ENCODE results near the gene LSM12.

LSM12 gene

DNA sequence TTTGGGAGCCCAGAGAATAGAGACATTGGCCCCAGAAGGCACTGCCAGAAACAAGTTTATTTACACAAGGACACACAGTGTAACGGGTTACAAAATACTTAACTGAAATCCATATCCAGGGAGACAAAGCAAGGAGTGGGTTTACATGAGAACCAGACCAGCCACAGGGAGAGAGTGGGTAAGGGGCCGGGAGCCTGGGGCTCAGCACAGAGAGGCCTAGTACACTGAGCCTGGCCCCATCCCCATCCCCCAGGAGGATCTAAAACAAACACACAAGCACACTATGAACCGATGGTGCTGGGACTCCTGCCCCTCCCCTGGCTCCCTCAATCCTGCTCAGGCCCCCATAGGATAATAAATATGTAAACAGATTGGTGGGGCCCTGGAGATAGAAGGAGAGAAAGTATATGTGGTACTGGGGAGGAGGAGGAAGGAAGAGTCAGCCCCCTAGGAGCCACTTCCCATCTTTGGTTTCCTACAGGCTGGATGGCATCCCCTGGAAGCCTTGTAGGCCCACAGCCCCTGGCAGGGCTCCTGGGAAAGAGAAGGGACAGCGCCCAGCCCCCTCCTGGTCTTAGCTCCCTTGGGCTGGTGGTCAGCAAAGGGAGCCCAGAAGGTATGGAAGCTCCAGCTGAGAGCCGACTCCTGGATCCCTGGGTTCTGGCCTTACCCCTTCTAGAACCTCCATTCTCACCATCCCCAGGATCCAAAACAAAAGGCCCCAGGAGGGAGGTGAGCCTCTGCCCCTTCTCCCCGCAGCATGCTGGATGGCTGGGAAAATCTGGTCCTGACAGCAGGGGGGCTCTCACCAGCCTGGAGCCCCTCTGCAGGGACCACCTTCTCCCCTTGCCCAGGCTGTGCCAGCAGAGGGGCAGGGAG, 10.5 kb upstream of the LSM12 start:
- H3K36me3 ChIP-seq (ENCODE audit: control insufficient read depth, low read length): peaks cover 52% of the 10 kb centered on the region
- no peak overlapping the region for H3K4me2 ChIP-seq (ENCODE audit: low read length)
- no peak overlapping the region for H3K4me3 ChIP-seq (ENCODE audit: low read length)
- peaks cover 19% of the 10 kb centered on the region for H3K79me2 ChIP-seq (ENCODE audit: control insufficient read depth, low read length)
- H3K9me3 ChIP-seq (ENCODE audit: control insufficient read depth, insufficient read depth, low read length): no peaks in the 10 kb centered on the region
- H3F3A ChIP-seq (ENCODE audit: control insufficient read depth, insufficient read depth): no peaks in the 10 kb centered on the region
- H3K4me1 ChIP-seq (ENCODE audit: control insufficient read depth, low read length): peaks cover 16% of the 10 kb centered on the region
- no peak for TF ChIP-seq EZH2phosphoT487 (IDR thresholded peaks at IDR 0.05; ENCODE audit: borderline replicate concordance, low read length)
- TF ChIP-seq, protein P1, sequence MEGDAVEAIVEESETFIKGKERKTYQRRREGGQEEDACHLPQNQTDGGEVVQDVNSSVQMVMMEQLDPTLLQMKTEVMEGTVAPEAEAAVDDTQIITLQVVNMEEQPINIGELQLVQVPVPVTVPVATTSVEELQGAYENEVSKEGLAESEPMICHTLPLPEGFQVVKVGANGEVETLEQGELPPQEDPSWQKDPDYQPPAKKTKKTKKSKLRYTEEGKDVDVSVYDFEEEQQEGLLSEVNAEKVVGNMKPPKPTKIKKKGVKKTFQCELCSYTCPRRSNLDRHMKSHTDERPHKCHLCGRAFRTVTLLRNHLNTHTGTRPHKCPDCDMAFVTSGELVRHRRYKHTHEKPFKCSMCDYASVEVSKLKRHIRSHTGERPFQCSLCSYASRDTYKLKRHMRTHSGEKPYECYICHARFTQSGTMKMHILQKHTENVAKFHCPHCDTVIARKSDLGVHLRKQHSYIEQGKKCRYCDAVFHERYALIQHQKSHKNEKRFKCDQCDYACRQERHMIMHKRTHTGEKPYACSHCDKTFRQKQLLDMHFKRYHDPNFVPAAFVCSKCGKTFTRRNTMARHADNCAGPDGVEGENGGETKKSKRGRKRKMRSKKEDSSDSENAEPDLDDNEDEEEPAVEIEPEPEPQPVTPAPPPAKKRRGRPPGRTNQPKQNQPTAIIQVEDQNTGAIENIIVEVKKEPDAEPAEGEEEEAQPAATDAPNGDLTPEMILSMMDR (IDR thresholded peaks at IDR 0.05; ENCODE audit: low read depth, low read length, poor library complexity, severe bottlenecking): no peak
- H3K9me2 ChIP-seq (replicated peaks; ENCODE audit: control insufficient read depth, low read length): no peaks in the 10 kb centered on the region
- H3K27me3 ChIP-seq (ENCODE audit: control insufficient read depth, low read length): no peaks in the 10 kb centered on the region
- H4K20me1 ChIP-seq (ENCODE audit: control insufficient read depth, insufficient read depth, low read depth, low read length): no peaks in the 10 kb centered on the region
- H3K27ac ChIP-seq (ENCODE audit: low read depth, low read length): no peak overlapping the region

DNA sequence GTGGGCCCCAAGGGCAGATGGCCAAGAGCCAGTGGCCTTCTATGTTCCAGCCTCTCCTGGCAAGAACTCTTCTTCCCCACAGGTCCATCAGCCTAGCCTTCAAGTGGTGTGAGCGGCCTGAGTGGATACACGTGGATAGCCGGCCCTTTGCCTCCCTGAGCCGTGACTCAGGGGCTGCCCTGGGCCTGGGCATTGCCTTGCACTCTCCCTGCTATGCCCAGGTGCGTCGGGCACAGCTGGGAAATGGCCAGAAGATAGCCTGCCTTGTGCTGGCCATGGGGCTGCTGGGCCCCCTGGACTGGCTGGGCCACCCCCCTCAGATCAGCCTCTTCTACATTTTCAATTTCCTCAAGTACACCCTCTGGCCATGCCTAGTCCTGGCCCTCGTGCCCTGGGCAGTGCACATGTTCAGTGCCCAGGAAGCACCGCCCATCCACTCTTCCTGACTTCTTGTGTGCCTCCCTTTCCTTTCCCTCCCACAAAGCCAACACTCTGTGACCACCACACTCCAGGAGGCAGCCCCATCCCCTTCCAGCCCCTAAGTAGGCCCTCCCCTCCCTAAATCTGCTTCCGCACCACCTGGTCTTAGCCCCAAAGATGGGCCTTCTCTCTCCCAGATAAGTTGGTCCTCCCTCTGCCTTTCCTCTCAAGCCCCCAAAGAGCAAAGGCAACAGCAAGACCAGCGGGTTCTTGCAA, 9.3 kb upstream of the LSM12 start:
- TF ChIP-seq EZH2phosphoT487 (IDR thresholded peaks at IDR 0.05; ENCODE audit: borderline replicate concordance, low read length): no peak
- TF ChIP-seq, protein P1 (IDR thresholded peaks at IDR 0.05; ENCODE audit: low read depth, low read length, poor library complexity, severe bottlenecking): no peak
- H3K27me3 ChIP-seq (ENCODE audit: control insufficient read depth, low read length): no peaks in the 10 kb centered on the region
- no peaks in the 10 kb centered on the region for H4K20me1 ChIP-seq (ENCODE audit: control insufficient read depth, insufficient read depth, low read depth, low read length)
- H3K4me1 ChIP-seq (ENCODE audit: control insufficient read depth, low read length): peaks cover 22% of the 10 kb centered on the region
- peaks cover 55% of the 10 kb centered on the region for H3K36me3 ChIP-seq (ENCODE audit: control insufficient read depth, low read length)
- H3K4me3 ChIP-seq (ENCODE audit: low read length): no peak overlapping the region
- no peaks in the 10 kb centered on the region for H3F3A ChIP-seq (ENCODE audit: control insufficient read depth, insufficient read depth)
- no peak overlapping the region for H3K4me2 ChIP-seq (ENCODE audit: low read length)
- H3K9me3 ChIP-seq (ENCODE audit: control insufficient read depth, insufficient read depth, low read length): no peaks in the 10 kb centered on the region
- peaks cover 31% of the 10 kb centered on the region for H3K79me2 ChIP-seq (ENCODE audit: control insufficient read depth, low read length)
- H3K27ac ChIP-seq (ENCODE audit: low read depth, low read length): no peak overlapping the region
- no peaks in the 10 kb centered on the region for H3K9me2 ChIP-seq (replicated peaks; ENCODE audit: control insufficient read depth, low read length)

DNA sequence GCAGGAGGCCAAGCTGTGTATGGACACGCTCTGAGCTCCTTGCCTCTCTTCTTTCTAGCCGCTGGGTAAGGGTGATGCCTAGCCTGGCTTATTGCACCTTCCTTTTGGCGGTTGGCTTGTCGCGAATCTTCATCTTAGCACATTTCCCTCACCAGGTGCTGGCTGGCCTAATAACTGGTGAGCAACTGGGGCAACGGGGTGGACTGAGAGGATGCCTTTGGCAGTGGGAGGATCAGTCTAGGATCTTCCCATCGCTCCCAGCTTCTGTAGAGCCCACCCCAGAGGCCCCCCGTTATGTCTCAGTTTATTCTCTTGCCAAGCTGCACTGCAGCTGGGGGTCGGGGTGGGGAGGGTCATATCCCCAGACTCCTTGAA, 8.4 kb upstream of the LSM12 start:
- H3F3A ChIP-seq (ENCODE audit: control insufficient read depth, insufficient read depth): 0 out of 2 replicates have a peak, but pooled peaks cover 2% of the 10 kb centered on the region
- no peak overlapping the region for H3K27ac ChIP-seq (ENCODE audit: low read depth, low read length)
- no peaks in the 10 kb centered on the region for H3K9me3 ChIP-seq (ENCODE audit: control insufficient read depth, insufficient read depth, low read length)
- no peak overlapping the region for H3K4me2 ChIP-seq (ENCODE audit: low read length)
- peaks cover 55% of the 10 kb centered on the region for H3K36me3 ChIP-seq (ENCODE audit: control insufficient read depth, low read length)
- H3K79me2 ChIP-seq (ENCODE audit: control insufficient read depth, low read length): peaks cover 32% of the 10 kb centered on the region
- no peak for TF ChIP-seq EZH2phosphoT487 (IDR thresholded peaks at IDR 0.05; ENCODE audit: borderline replicate concordance, low read length)
- TF ChIP-seq, protein P1 (IDR thresholded peaks at IDR 0.05; ENCODE audit: low read depth, low read length, poor library complexity, severe bottlenecking): no peak
- no peaks in the 10 kb centered on the region for H3K27me3 ChIP-seq (ENCODE audit: control insufficient read depth, low read length)
- no peaks in the 10 kb centered on the region for H4K20me1 ChIP-seq (ENCODE audit: control insufficient read depth, insufficient read depth, low read depth, low read length)
- H3K4me3 ChIP-seq (ENCODE audit: low read length): no peak overlapping the region
- peaks cover 19% of the 10 kb centered on the region for H3K4me1 ChIP-seq (ENCODE audit: control insufficient read depth, low read length)
- no peaks in the 10 kb centered on the region for H3K9me2 ChIP-seq (replicated peaks; ENCODE audit: control insufficient read depth, low read length)
